ENCODE results near the gene NAB2. TPM values are rescaled to one million over a fixed set of nuclear protein-coding genes. Genes with fewer than 3 reads are reported as not detected.

Gene NAB2
- total RNA-seq, 1 experiment from 2014 or later = 16.4 TPM

DNA sequence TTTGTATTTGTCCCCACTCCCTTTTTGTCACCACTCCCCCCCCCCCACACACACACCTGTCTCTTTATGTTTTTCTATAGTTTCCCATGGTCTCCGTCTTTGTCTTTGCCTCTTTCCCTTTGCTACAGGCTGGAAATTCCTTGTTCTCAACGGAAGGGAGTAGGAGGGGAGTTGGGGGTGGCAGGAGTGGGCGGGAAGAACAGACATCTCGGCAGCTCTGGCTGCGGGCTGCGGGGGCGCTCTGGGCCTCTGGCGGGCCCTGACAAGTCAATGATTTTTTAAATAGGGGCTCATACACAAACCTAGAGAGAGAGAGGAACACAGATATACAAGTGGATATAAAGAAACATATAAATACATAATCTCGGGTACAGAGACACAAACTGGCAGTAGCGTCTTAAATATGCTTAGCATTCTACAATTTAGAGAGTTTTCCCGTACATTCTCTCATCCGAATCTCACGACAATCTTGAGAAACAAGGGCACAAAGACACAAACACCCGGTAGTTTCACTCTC lies 2.4 kb upstream of the NAB2 start:
- peak; percentile 67 for DNase-seq
- CTCF ChIA-PET = interaction anchor here (2.4 to 4.4 kb wide), 4 partner anchors 8 to 41 kb away, joined by 9 to 35 read pairs (median 18); partner anchors contain the start of genes NEMP1 and STAT6
- Mint-ChIP-seq H3K4me3 (ENCODE audit: unreplicated experiment) (peak overlapping the region; percentile 78), H3K4me1 (ENCODE audit: low read depth, unreplicated experiment) (peaks cover 31% of the 10 kb centered on the region), H3K9me3 (ENCODE audit: unreplicated experiment) (no peaks in the 10 kb centered on the region), H3K36me3 (ENCODE audit: insufficient read depth, unreplicated experiment) (peaks cover 17% of the 10 kb centered on the region), H3K27ac (ENCODE audit: unreplicated experiment) (peak overlapping the region; percentile 98), H3K27me3 (ENCODE audit: insufficient read depth, unreplicated experiment) (no peaks in the 10 kb centered on the region)
- intact Hi-C loops (cut with micrococcal nuclease; ENCODE audit: unreplicated experiment) = loop anchor here (1.0 kb wide), 1 partner anchor 25 kb away; the partner anchor contains the start of gene STAT6
- Histone ChIP-seq H3K4me3 (ENCODE audit: low read depth, low read length) (peak overlapping the region; percentile 76), H3K36me3 (ENCODE audit: control insufficient read depth, insufficient read depth, low read length) (peaks cover 4% of the 10 kb centered on the region; the same call in 1 of the 2 replicates), H3K9me3 (no peaks in the 10 kb centered on the region), H3K4me1 (peaks cover 20% of the 10 kb centered on the region), H3K27me3 (replicated peaks; ENCODE audit: control insufficient read depth, insufficient read depth, low read length) (no peaks in the 10 kb centered on the region)
- POLR2A ChIA-PET = interaction anchor here (1.9 to 4.4 kb wide), 2 partner anchors 8 to 25 kb away, joined by 18 to 56 read pairs; partner anchors contain the start of genes NEMP1 and STAT6
- BruUV-seq (replicated peaks) = TSS peak; percentile 53
- TF ChIP-seq, protein P1, sequence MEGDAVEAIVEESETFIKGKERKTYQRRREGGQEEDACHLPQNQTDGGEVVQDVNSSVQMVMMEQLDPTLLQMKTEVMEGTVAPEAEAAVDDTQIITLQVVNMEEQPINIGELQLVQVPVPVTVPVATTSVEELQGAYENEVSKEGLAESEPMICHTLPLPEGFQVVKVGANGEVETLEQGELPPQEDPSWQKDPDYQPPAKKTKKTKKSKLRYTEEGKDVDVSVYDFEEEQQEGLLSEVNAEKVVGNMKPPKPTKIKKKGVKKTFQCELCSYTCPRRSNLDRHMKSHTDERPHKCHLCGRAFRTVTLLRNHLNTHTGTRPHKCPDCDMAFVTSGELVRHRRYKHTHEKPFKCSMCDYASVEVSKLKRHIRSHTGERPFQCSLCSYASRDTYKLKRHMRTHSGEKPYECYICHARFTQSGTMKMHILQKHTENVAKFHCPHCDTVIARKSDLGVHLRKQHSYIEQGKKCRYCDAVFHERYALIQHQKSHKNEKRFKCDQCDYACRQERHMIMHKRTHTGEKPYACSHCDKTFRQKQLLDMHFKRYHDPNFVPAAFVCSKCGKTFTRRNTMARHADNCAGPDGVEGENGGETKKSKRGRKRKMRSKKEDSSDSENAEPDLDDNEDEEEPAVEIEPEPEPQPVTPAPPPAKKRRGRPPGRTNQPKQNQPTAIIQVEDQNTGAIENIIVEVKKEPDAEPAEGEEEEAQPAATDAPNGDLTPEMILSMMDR (IDR thresholded peaks at IDR 0.05; ENCODE audit: insufficient read depth in 1 of 2, low read depth in 1 of 2, low read length in 1 of 2, severe bottlenecking in 1 of 2, unreplicated experiment in 1 of 2) = peak in 1 of 2 experiments; percentile 63

DNA sequence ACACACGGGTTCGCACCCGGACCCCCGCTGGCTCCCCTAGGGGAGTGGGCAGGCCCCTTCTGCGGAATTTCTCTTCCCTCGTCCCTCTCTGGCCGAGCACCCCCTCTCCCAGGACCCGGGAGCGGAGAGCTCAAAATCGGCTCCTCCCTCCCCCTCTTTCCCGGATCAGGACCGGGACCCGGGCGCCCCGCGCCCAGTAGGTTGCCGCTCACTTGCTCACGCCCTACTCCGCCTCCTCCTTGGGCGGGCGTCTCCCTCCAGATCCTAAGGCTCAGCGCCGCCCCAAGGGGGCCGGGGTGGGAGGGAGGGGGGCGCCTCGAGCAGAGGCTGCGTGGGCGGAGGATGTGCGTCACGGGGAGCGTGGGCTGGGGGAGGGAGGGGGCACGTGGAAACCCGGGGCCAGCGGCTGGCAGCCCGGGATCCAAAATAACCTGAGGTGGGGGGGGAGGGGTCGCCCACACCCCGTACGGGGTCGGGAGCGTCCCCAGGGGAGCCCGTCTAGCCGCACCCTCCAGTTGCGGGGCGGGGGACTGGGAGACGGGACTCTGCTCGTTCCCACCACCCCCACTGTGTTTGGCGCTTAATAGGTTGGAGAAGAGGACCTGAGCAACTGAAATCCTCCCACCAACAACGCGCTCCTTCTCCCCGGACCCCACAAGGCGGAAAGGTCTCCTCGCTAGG lies 1.8 kb upstream of the NAB2 start:
- CTCF ChIA-PET = interaction anchor here (0.7 to 4.4 kb wide), 5 partner anchors 8 to 40 kb away, joined by 3 to 35 read pairs (median 13); partner anchors contain the start of genes NEMP1 and STAT6
- Histone ChIP-seq H3K36me3 (ENCODE audit: control insufficient read depth, insufficient read depth, low read length) (peaks cover 6% of the 10 kb centered on the region), H3K9me3 (no peaks in the 10 kb centered on the region), H3K27me3 (replicated peaks; ENCODE audit: control insufficient read depth, insufficient read depth, low read length) (no peaks in the 10 kb centered on the region), H3K4me3 (ENCODE audit: low read depth, low read length) (peak overlapping the region; percentile 76), H3K4me1 (peaks cover 20% of the 10 kb centered on the region)
- intact Hi-C loops (cut with micrococcal nuclease; ENCODE audit: unreplicated experiment) = loop anchor here (1.0 kb wide), 1 partner anchor 24 kb away; the partner anchor contains the start of gene STAT6
- peaks cover 19% of the 10 kb centered on the region for H3K36me3 Mint-ChIP-seq (ENCODE audit: insufficient read depth, unreplicated experiment)
- peaks cover 31% of the 10 kb centered on the region for H3K4me1 Mint-ChIP-seq (ENCODE audit: low read depth, unreplicated experiment)
- DNase-seq = peak; percentile 73 to 83
- H3K27ac Mint-ChIP-seq (ENCODE audit: unreplicated experiment) = peak overlapping the region; percentile 98
- POLR2A ChIA-PET = interaction anchor here (0.6 to 4.4 kb wide), 7 partner anchors 8 to 142 kb away, joined by 3 to 56 read pairs (median 7); partner anchors contain the start of genes NEMP1, SHMT2 and STAT6
- no peaks in the 10 kb centered on the region for H3K27me3 Mint-ChIP-seq (ENCODE audit: insufficient read depth, unreplicated experiment)
- no peaks in the 10 kb centered on the region for H3K9me3 Mint-ChIP-seq (ENCODE audit: unreplicated experiment)
- TF ChIP-seq, protein P1 (IDR thresholded peaks at IDR 0.05; ENCODE audit: insufficient read depth in 1 of 2, low read depth in 1 of 2, low read length in 1 of 2, severe bottlenecking in 1 of 2, unreplicated experiment in 1 of 2) = no peak
- H3K4me3 Mint-ChIP-seq (ENCODE audit: unreplicated experiment) = peak overlapping the region; percentile 78
- no TSS peak for BruUV-seq (replicated peaks)

DNA sequence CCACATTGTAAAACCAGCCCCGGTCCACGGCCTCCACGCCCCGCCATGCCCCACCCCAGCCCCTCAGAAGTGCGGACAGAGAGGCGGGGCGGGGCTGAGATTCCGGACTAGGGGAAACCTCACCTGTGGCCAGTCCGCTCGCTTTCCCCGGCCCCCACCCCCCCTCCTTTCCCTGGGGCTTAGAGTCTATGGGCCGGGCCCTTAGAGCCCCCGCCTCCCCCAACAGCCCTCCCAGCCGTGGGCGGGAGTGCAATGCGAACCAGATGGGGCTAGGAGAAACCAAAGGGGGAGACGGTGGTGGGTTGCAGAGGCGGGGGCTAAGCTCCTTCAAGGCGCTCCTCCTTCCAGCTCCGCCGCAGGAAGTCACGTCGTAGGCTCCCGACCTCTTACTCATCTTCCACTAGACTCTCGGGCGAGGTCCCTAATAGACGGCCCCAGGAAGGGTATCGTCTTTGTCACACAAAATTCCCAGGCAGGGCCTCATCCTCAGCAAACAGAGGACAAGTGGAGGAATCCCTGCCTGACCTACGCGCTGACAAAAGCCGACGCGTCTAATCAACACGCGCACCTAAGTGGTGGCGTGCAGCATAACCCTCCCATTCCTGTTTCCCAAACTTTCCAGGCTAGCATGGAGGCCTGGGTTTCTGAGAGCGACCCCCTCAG lies 1.1 kb upstream of the NAB2 start:
- peaks cover 31% of the 10 kb centered on the region for H3K4me1 Mint-ChIP-seq (ENCODE audit: low read depth, unreplicated experiment)
- POLR2A ChIA-PET = interaction anchor here (0.6 to 4.4 kb wide), 8 partner anchors 9 to 475 kb away, joined by 3 to 56 read pairs (median 7); partner anchors contain the start of genes NEMP1, SHMT2 and STAT6

More for the DNA sequence above, 1.1 kb upstream of the NAB2 start:
- TF ChIP-seq, protein P1 (IDR thresholded peaks at IDR 0.05; ENCODE audit: insufficient read depth in 1 of 2, low read depth in 1 of 2, low read length in 1 of 2, severe bottlenecking in 1 of 2, unreplicated experiment in 1 of 2) = no peak
- CTCF ChIA-PET = interaction anchor here (0.7 to 4.4 kb wide), 5 partner anchors 9 to 40 kb away, joined by 3 to 35 read pairs (median 13); partner anchors contain the start of genes NEMP1 and STAT6
- Mint-ChIP-seq H3K9me3 (ENCODE audit: unreplicated experiment) (no peaks in the 10 kb centered on the region), H3K36me3 (ENCODE audit: insufficient read depth, unreplicated experiment) (peaks cover 24% of the 10 kb centered on the region), H3K27me3 (ENCODE audit: insufficient read depth, unreplicated experiment) (no peaks in the 10 kb centered on the region), H3K27ac (ENCODE audit: unreplicated experiment) (peak overlapping the region; percentile 98), H3K4me3 (ENCODE audit: unreplicated experiment) (peak overlapping the region; percentile 78)
- no peaks in the 10 kb centered on the region for H3K27me3 ChIP-seq (replicated peaks; ENCODE audit: control insufficient read depth, insufficient read depth, low read length)
- H3K4me1 ChIP-seq = peaks cover 20% of the 10 kb centered on the region
- intact Hi-C loops (cut with micrococcal nuclease; ENCODE audit: unreplicated experiment) = loop anchor here (1.0 kb wide), 2 partner anchors 10 to 23 kb away; partner anchors contain the start of genes NEMP1 and STAT6
- H3K36me3 ChIP-seq (ENCODE audit: control insufficient read depth, insufficient read depth, low read length) = peaks cover 7% of the 10 kb centered on the region
- H3K4me3 ChIP-seq (ENCODE audit: low read depth, low read length) = peak overlapping the region; percentile 76
- peak; percentile 81 to 94 for DNase-seq
- no peaks in the 10 kb centered on the region for H3K9me3 ChIP-seq
- BruUV-seq (replicated peaks) = TSS peak; percentile 93
